Measurements from ENCODE around the gene ZNF607. TPM values are rescaled to one million over a fixed set of nuclear protein-coding genes. Genes with fewer than 3 reads are reported as not detected.

Gene ZNF607
- total and polyA plus RNA-seq, 10 of the 15 experiments (the other 5 are each of a cell fraction or from before 2014, with no cell fraction given), result 0.47 to 5.7 (median 2.2) TPM

- ATAC-seq, result peak; percentile 79
- no peak for TF ChIP-seq CHD1 (IDR thresholded peaks at IDR 0.05; ENCODE audit: low read depth, low read length)
- TF ChIP-seq IKZF2 (IDR thresholded peaks at IDR 0.05), result peak in 1 of 2 experiments; percentile 56; a peak in 1 of 4 replicates
- TF ChIP-seq, protein P1, sequence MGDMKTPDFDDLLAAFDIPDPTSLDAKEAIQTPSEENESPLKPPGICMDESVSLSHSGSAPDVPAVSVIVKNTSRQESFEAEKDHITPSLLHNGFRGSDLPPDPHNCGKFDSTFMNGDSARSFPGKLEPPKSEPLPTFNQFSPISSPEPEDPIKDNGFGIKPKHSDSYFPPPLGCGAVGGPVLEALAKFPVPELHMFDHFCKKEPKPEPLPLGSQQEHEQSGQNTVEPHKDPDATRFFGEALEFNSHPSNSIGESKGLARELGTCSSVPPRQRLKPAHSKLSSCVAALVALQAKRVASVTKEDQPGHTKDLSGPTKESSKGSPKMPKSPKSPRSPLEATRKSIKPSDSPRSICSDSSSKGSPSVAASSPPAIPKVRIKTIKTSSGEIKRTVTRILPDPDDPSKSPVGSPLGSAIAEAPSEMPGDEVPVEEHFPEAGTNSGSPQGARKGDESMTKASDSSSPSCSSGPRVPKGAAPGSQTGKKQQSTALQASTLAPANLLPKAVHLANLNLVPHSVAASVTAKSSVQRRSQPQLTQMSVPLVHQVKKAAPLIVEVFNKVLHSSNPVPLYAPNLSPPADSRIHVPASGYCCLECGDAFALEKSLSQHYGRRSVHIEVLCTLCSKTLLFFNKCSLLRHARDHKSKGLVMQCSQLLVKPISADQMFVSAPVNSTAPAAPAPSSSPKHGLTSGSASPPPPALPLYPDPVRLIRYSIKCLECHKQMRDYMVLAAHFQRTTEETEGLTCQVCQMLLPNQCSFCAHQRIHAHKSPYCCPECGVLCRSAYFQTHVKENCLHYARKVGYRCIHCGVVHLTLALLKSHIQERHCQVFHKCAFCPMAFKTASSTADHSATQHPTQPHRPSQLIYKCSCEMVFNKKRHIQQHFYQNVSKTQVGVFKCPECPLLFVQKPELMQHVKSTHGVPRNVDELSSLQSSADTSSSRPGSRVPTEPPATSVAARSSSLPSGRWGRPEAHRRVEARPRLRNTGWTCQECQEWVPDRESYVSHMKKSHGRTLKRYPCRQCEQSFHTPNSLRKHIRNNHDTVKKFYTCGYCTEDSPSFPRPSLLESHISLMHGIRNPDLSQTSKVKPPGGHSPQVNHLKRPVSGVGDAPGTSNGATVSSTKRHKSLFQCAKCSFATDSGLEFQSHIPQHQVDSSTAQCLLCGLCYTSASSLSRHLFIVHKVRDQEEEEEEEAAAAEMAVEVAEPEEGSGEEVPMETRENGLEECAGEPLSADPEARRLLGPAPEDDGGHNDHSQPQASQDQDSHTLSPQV (IDR thresholded peaks at IDR 0.05), result no peak
- TF ChIP-seq, protein P2, sequence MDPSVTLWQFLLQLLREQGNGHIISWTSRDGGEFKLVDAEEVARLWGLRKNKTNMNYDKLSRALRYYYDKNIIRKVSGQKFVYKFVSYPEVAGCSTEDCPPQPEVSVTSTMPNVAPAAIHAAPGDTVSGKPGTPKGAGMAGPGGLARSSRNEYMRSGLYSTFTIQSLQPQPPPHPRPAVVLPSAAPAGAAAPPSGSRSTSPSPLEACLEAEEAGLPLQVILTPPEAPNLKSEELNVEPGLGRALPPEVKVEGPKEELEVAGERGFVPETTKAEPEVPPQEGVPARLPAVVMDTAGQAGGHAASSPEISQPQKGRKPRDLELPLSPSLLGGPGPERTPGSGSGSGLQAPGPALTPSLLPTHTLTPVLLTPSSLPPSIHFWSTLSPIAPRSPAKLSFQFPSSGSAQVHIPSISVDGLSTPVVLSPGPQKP (IDR thresholded peaks at IDR 0.05; ENCODE audit: low read depth, low read length), result peak; percentile 58; the same call in 1 of the 2 replicates
- TF ChIP-seq CEBPB (IDR thresholded peaks at IDR 0.05; ENCODE audit: borderline replicate concordance in 1 of 2, low read depth in 2 of 2, low read length in 2 of 2), result no peak
- TF ChIP-seq, protein P3, sequence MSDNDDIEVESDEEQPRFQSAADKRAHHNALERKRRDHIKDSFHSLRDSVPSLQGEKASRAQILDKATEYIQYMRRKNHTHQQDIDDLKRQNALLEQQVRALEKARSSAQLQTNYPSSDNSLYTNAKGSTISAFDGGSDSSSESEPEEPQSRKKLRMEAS (IDR thresholded peaks at IDR 0.05; ENCODE audit: low read depth, low read length), result peak; percentile 36; the same call in 1 of the 2 replicates
- TF ChIP-seq MTA2 (IDR thresholded peaks at IDR 0.05; ENCODE audit: low read depth), result no peak
- no peak for TF ChIP-seq ESRRA (IDR thresholded peaks at IDR 0.05; ENCODE audit: low read length)
- TF ChIP-seq ETV6 (conservative IDR thresholded peaks at IDR 0.05 in 1 of 2, IDR thresholded peaks at IDR 0.05 in 1 of 2; ENCODE audit: borderline replicate concordance in 1 of 2, low read depth in 1 of 2), result no peak
- TF ChIP-seq GATAD2B (conservative IDR thresholded peaks at IDR 0.05; ENCODE audit: low read depth), result no peak; the same call in 1 of the 2 replicates
- peak; percentile 31; the same call in 1 of the 2 replicates for TF ChIP-seq BACH1 (IDR thresholded peaks at IDR 0.05; ENCODE audit: borderline replicate concordance)
- 0 out of 2 replicates have a peak, but pooled peaks have one; percentile 31 for TF ChIP-seq FOXK2 (IDR thresholded peaks at IDR 0.05)
- peak; percentile 27; the same call in 1 of the 2 replicates for TF ChIP-seq NRF1 (conservative IDR thresholded peaks at IDR 0.05; ENCODE audit: low read depth, low read length)
- TF ChIP-seq SKIL (IDR thresholded peaks at IDR 0.05; ENCODE audit: low read depth, poor library complexity, severe bottlenecking), result no peak
Measured at GRCh38 chr19:37655689-37656371, 63.7 kb downstream of the ZNF607 start.

More at GRCh38 chr19:37655689-37656371, 63.7 kb downstream of the ZNF607 start:
- Histone ChIP-seq H3K9ac (ENCODE audit: control insufficient read depth, insufficient read depth, low read length) (peak overlapping the region; percentile 89), H3K4me1 (ENCODE audit: control insufficient read depth, insufficient read depth, low read length) (no peaks in the 10 kb centered on the region), H3K79me2 (ENCODE audit: control insufficient read depth, insufficient read depth, low read length) (peaks cover 26% of the 10 kb centered on the region), H3K36me3 (ENCODE audit: control insufficient read depth in 2 of 2, insufficient read depth in 2 of 2, low read length in 1 of 2) (peaks cover 0 to 1% of the 10 kb centered on the region in 2 experiments; a peak in 1 of 4 replicates), H3K9me3 (replicated peaks; ENCODE audit: control insufficient read depth, insufficient read depth, low read length) (peaks cover 5% of the 10 kb centered on the region; the same call in 2 of the 3 replicates), H4K20me1 (ENCODE audit: control insufficient read depth, insufficient read depth) (no peaks in the 10 kb centered on the region), H3K27ac (ENCODE audit: control insufficient read depth, insufficient read depth) (peak overlapping the region; percentile 85), H3K4me3 (peak overlapping the region; percentile 80), H3K4me2 (ENCODE audit: control insufficient read depth, insufficient read depth) (peak overlapping the region; percentile 75), H2AFZ (ENCODE audit: control insufficient read depth, low read depth, low read length) (peak overlapping the region; percentile 84), H3K27me3 (replicated peaks in 1 of 2; ENCODE audit: control insufficient read depth in 2 of 2, insufficient read depth in 2 of 2, low read length in 1 of 2) (no peaks in the 10 kb centered on the region)
- FAIRE-seq, result peak; percentile 61
- ChIA-PET CTCF (no interaction called here), POLR2A (no interaction called here), RAD21 (ENCODE audit: unreplicated experiment) (interaction anchor here (1.0 kb wide), 1 partner anchor 246 kb away, joined by 3 read pairs; no protein-coding TSS in a partner anchor), SMC1A (ENCODE audit: uncharacterized antibody, unreplicated experiment) (no interaction called here)
- in situ Hi-C loops (cut with MboI) (loop anchor here (10.0 kb wide), 1 partner anchor 341 kb away; no protein-coding TSS in a partner anchor), intact Hi-C loops (cut with micrococcal nuclease; ENCODE audit: unreplicated experiment) (loop anchor here (1.0 to 5.0 kb wide), 2 partner anchors 189 to 439 kb away; partner anchors contain the start of genes ZNF569 and ZNF570)
- BruUV-seq (replicated peaks), result TSS peak; percentile 83
- WGBS (ENCODE audit: insufficient coverage, insufficient replicate concordance, low lambda C conversion rate, missing lambda C conversion rate), result 1% methylated on average over 57 of the region's 57 CpGs
- peak; percentile 45 for DNase-seq (ENCODE audit: low read depth, low spot score)
